Measurements from ENCODE around the gene LRFN2.

The LRFN2 gene

GRCh38 chr6:40473026-40473425, 114.1 kb downstream of the LRFN2 start:
- no peak overlapping the region for H3K4me3 ChIP-seq (ENCODE audit: low read depth, low read length)
- TF ChIP-seq CTCF (IDR thresholded peaks at IDR 0.05; ENCODE audit: low read depth, low read length) = no peak

- TF ChIP-seq CTCF (IDR thresholded peaks at IDR 0.05; ENCODE audit: low read depth, low read length) = no peak
- no peak overlapping the region for H3K4me3 ChIP-seq (ENCODE audit: low read depth, low read length)
Measured at GRCh38 chr6:40472353-40472752, 114.8 kb downstream of the LRFN2 start.

GRCh38 chr6:40471243-40471642, 115.9 kb downstream of the LRFN2 start:
- no peak overlapping the region for H3K4me3 ChIP-seq (ENCODE audit: low read depth, low read length)
- TF ChIP-seq CTCF (IDR thresholded peaks at IDR 0.05; ENCODE audit: low read depth, low read length) = no peak

- no peak overlapping the region for H3K4me3 ChIP-seq (ENCODE audit: low read depth, low read length)
- no peak for TF ChIP-seq CTCF (IDR thresholded peaks at IDR 0.05; ENCODE audit: low read depth, low read length)
Measured at GRCh38 chr6:40469323-40469722, 117.8 kb downstream of the LRFN2 start.

- H3K4me3 ChIP-seq (ENCODE audit: low read depth, low read length) = no peak overlapping the region
- no peak for TF ChIP-seq CTCF (IDR thresholded peaks at IDR 0.05; ENCODE audit: low read depth, low read length)
Measured at GRCh38 chr6:40466986-40467539, 120.1 kb downstream of the LRFN2 start.

- H3K4me3 ChIP-seq (ENCODE audit: low read depth, low read length) = no peak overlapping the region
- no peak for TF ChIP-seq CTCF (IDR thresholded peaks at IDR 0.05; ENCODE audit: low read depth, low read length)
Measured at GRCh38 chr6:40461643-40462042, 125.5 kb downstream of the LRFN2 start.

- TF ChIP-seq CTCF (IDR thresholded peaks at IDR 0.05; ENCODE audit: low read depth, low read length) = no peak
- H3K4me3 ChIP-seq (ENCODE audit: low read depth, low read length) = no peak overlapping the region
Measured at GRCh38 chr6:40460380-40460779, 126.8 kb downstream of the LRFN2 start.

All from WI38 (cell line).